Inferior parietal cortex (tissue), 1 donor: Measurements from ENCODE around the gene GRM3.
"Not testable (repeated sequence)": the region's sequence is repeated elsewhere in the genome, so short reads cannot be mapped to it uniquely, and the experiment has no call there.

Source experiments
- DNase-seq: peaks from one replicate; pipeline ENCODE4 v3.0.0-alpha.2; 2016; ENCODE audit errors: extremely low spot score

GRM3 gene

DNA sequence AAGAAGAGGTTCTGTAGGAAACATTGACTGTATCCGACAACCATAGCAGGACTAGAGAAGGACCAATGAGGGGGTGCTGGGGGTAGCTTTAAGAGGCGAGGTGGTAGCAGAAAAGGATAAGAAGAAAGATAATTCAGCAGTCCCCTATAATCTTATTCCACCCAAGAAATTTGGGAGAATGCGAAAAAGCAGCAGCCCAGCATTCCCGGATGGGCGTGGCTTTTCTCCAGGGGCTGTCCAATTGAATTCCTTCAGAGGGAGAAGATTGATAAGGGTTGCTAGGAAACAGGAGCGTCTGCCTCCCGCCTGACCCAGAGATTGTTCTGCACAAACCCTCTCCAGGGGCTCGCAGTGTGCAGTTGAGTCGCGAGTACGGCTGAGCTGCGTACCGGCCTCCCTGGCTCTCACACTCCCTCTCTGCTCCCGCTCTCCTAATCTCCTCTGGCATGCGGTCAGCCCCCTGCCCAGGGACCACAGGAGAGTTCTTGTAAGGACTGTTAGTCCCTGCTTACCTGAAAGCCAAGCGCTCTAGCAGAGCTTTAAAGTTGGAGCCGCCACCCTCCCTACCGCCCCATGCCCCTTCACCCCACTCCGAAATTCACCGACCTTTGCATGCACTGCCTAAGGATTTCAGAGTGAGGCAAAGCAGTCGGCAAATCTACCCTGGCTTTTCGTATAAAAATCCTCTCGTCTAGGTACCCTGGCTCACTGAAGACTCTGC is at the start of gene GRM3:
TSS of gene GRM3 (plus strand) at position 349 of the 721 bp plus-strand sequence. CDS start 121,237 bp downstream, outside the sequence.
- DNase-seq = peak; percentile 84

DNA sequence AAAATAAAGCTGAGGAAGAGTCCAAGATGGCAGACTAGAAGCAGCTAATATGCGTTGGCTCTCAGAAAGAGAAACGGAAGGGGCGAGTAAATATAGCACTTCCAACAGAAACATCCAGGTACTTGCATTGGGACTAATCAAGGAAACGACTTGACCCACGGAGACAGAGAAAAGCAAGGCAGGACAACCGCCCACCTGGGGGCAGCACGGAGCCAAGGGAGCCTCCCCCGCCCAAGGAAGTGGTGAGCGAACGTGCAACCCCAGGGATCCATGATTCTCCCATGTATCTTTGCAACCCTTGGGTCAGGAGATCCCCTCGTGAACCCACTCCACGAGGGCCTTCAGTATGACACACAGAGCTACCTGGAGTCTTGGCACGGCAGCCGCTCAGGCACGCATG is 45.4 kb upstream of the GRM3 start:
- no peak for DNase-seq

DNA sequence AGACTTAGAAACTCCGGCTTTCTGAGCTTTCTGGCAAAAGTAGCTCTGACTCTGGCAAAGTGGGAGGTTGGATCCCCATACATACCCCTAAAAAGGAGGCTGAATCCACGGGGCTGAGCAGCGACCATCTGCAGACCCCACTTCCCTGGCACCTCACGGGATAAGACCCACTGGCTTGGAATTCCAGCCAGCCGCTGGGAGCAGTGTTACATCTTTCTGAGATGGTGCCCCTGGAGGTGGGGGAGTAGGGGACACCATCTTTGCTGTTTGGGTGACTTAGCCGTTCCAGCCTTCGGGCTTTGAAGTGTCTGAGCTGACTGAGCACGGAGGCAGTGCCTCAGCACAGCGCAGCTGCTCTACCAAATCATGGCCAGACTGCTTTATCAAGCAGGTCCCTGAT is 45.0 kb upstream of the GRM3 start:
- DNase-seq = no peak

DNA sequence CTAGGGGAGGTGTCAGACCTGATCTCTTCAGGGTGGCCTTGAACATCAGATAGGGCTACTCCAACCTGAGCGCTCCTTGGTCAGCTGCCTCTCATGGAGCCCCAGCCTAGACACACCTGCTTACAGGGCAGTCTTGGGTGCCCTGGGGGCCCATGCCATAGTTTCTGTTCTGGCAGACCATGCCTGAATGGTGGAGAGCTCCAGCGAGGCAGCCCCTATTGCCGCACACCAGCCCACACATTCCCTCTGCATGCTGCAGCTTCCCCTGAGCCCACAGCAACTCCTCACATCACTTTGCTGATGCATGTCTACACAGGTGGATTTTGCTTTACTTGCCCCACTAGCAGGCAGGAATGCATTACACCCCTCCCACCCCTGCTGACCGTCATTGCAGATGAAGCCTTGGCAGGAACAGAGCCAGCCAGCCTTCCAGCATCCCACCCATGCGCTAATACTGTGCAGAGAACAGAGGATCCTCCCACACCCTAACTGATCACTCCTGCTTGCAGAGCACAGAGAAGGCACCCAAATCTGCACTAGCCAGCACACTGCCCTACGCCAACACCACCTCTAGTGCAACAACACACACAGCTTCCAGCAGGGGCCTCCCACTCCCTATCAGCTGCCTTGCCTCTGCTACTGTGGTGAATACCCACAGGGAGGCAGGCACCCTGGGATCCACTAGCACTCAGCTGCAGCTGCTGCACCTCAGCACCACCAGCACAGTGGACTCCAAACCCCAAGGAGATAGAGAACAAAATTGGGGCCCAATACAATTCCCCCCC is 43.0 kb upstream of the GRM3 start:
- peak; percentile 68 for DNase-seq

DNA sequence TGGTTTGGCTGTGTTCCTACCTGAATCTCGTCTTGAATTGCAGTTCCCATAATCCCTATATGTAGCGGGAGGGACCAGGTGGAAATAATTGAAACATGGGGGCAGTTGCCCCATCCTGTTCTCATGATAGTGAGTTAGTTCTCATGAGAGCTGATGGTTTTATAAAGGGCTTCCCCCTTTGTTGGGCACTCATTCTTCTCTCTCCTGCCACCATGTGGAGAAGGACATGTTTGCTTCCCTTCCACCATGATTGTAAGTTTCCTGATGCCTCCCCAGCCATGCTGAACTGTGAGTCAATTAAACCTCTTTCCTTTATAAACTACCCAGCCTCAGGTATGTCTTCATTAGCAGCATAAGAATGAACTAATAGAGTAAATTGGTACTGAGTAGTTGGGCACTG is 28.0 kb upstream of the GRM3 start:
- DNase-seq = not testable (repeated sequence)

DNA sequence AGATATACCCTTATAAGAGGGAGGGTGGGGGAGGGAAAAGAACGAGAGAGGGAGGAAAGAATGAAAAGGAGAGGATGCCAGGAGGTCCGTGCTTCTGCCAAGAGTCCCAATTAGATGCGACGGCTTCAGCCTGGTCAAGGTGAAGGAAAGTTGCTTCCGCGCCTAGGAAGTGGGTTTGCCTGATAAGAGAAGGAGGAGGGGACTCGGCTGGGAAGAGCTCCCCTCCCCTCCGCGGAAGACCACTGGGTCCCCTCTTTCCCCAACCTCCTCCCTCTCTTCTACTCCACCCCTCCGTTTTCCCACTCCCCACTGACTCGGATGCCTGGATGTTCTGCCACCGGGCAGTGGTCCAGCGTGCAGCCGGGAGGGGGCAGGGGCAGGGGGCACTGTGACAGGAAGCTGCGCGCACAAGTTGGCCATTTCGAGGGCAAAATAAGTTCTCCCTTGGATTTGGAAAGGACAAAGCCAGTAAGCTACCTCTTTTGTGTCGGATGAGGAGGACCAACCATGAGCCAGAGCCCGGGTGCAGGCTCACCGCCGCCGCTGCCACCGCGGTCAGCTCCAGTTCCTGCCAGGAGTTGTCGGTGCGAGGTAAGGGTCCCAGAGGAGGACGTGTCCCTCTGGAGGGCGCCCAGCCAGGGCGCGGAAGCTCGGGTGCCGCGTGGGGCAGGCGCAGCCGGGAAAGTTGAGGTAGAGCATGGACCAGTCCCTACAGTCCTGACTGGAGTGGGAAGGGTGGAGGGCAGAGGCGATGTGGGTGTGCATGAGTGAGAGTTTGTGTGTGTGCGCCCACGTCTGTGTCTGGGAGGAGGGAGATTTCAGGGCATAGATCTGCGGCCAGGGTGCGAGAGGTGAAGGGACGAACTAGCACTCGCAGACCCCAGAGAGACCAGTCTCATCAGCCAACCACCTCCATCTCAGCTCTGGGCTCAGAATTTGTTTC is 844 bp downstream of the GRM3 start:
- no peak for DNase-seq

DNA sequence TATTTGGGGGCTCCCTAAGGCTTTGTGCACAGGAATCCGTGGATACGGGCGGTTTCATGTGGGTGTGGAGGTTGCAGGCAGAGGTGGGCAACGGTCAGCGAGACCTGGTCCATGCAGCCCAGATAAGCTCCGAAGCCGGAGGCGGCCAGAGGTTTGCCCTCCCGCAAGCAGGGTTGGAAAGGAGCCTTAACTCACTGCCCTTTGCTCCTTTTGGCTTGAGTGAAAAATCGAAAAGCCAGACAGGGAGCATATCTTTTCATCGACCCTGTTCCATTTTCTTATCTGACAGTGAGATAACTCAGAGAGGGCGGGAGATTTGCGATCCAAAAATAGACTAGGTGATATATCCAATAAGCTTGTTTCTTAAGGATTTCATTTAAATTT is 1.5 kb downstream of the GRM3 start:
- DNase-seq = no peak

- no peak for DNase-seq
Observed at GRCh38 chr7:86645676-86646276, 2.1 kb downstream of the GRM3 start.

DNA sequence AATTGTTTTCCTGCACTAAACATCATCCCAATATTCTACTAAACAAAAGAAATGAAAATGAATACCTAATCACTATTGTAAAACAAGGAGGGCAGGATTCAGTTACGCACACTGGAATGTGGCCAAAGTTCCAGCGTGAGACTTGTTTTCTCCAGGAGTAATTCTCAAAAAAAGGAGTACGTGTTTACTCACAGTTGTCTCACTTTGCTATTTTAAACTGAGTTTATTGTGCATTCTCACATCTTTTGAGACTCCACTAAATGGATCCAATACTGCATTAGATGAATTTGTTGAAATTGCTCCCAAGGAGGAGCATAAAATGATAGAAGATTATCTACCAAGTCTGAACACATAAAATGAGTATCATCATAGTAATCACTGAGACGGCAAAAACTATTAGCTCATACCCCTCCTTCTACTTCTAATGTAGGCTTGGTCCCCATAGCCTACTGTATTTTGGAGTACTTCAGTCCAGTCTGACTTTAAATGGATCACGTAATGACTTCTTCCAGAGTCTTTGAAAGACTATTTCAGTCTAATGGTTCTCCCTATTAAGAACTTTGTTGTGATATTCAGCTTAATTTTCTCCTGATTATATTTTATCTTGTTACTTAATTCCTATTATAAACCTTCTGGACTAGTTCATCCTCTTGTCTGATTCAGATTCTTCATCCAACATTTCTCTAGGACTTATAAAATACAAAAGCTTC is 3.8 kb downstream of the GRM3 start:
- peak; percentile 69 for DNase-seq

- DNase-seq = no peak
Observed at GRCh38 chr7:86648169-86648568, 4.5 kb downstream of the GRM3 start.

GRCh38 chr7:86653919-86654659 is 10.4 kb downstream of the GRM3 start:
- peak; percentile 76 for DNase-seq

DNA sequence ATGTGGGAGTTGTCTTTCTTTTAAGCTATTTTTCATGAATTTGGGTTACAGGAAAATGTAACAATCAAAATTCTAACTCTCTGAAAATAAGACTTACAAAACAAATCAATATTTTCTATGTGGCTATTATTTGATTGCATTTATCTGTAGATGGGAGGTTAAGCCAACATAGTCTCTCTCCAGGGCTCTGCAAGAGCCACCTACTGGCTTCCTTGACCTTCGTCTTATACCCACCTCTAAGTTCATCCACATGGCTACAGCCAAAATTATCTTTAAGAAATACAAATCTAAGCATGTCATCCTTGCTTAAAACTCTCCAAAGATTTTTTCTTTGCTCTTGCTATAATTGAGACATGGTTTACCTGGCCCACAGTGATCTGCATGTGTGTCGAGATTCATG is 14.2 kb downstream of the GRM3 start:
- DNase-seq = no peak

DNA sequence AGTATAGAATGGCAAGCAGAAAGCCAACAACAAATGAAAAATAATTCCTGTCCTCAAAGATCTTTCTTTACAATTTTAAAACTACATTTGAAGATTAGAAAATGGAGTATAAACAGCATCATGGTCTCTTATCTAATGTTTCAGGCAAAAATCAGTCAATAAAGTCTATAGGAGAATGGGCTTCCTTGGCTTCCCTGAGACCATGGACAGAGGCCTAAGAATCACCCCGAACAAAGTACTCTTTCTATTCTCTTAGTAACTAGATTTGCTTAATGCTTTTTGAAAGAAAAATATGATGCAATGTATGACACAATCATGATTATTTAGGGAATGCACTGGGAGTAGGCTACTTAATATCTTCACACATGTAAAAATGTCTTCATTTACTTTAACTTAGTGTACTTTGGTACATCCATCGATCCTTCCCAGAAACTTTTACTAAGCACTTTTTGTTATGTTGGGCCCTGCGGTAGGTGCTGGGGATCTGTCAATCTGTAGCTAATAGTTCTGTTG is 17.3 kb downstream of the GRM3 start:
- DNase-seq = no peak

GRCh38 chr7:86664486-86664885 is 20.8 kb downstream of the GRM3 start:
- DNase-seq = peak; percentile 82

DNA sequence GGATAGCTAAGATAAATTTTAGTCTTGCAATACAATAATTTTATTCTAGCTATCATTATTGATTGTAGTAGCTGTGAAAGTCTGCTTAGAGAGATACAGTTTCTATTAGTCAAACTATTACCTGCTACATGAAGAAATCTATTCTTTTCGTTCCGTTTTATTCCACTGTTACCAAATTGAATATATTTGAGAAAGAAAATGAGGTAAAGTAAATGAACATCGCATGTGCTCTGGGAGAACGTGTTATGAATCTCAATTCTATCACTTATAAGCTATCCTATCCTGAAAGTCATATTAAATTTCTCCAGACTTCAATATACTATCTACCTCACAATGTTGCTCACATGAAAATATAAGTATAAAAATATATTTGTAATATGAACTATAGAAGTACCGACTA is 21.3 kb downstream of the GRM3 start:
- peak; percentile 64 for DNase-seq

DNA sequence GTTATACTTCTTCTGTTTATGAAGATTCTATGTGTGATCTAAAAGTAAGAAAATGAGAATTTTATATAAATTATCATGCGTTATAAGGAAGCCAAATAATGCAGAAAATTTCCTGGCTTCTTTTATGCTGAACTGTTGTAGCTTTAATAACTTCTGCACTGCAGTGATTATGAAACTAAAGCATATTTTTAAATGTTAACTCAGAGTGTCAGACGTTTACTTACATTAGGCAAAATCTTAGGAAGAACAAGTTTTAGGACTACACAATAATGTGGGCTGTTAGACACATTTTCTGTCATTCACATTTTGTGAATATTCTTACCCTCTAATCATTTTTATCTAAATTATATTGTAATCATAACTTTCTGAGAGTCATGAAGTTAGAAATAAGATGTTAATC is 22.0 kb downstream of the GRM3 start:
- peak; percentile 57 for DNase-seq

DNA sequence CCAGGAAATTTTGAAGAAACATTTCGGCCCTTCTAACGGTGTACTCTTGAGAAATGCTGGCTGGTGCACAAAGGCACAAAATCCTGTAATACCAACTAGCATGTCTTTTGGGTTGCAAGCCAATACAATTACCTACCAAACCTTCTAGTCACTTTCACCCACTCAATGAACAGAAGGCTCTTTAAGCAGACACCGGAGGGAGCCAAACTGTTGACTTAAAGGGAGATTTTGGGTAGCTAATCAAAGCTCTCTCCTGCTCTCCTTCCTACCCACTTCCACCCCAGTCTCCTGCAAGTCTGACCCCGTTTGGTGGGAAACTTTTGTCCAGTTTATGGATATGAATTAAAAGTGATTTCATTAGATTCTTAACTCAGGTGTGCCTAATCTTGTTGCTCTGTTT is 24.0 kb downstream of the GRM3 start:
- DNase-seq = no peak

GRCh38 chr7:86668315-86668714 is 24.6 kb downstream of the GRM3 start:
- no peak for DNase-seq

GRCh38 chr7:86687831-86688230 is 44.1 kb downstream of the GRM3 start:
- no peak for DNase-seq

- no peak for DNase-seq
Observed at GRCh38 chr7:86689363-86689762, 45.7 kb downstream of the GRM3 start.
